K562 (cell line): ENCODE measurements around the gene PHLDB2. TPM values are rescaled to one million over a fixed set of nuclear protein-coding genes. Genes with fewer than 3 reads are reported as not detected.

Experiments
- ATAC-seq: fragments of 200-7000 bp; cut with Tn5 transposase; 3 replicates; pipeline ENCODE4 v1.9.1; 2020; ENCODE audit warnings: moderate library complexity
- BruUV-seq: library from RNA; stranded (reverse); fragments of 400-500 nt; replicated peaks from 2 replicates; lab custom pipeline; 2021; lab: Mats Ljungman, UMichigan
- CTCF ChIA-PET: fragments of 300-600 bp; formaldehyde crosslinking; extraction: SDS; loops from one replicate; lab custom pipeline; 2021; ENCODE audit warnings: low intra/inter-chr PET ratio; lab: Yijun Ruan, JAX
- POLR2A ChIA-PET: fragments of 300-600, 350-650 bp; sonication (Branson Sonifier 250); formaldehyde crosslinking; extraction: SDS; loops from one replicate; lab custom pipeline; 2021; ENCODE audit warnings: antibody characterized with exemption, inconsistent platforms; lab: Yijun Ruan, JAX
- DNase-seq, 4 experiments: peaks; one replicate each; pipeline versions ENCODE4 v3.0.0 to v3.0.0-alpha.2; 2011 to 2018; ENCODE audit warnings: low spot score in 3 of 4, mixed read lengths in 3 of 4; ENCODE audit errors: extremely low read depth in 1 of 4
- FAIRE-seq: peaks from 2 replicates; lab custom pipeline; 2011; peaks lifted over from hg19 to GRCh38; lab: Jason Lieb, UNC
- H2AFZ ChIP-seq: 2 replicates; pipeline ENCODE4 v1.6.0; 2011; ENCODE audit warnings: low read depth, low read length, control low read depth, inconsistent platforms
- H3K27ac ChIP-seq: fragments of 200-600 bp; 3 replicates; pipeline ENCODE4 v1.8.0; 2011; ENCODE audit warnings: low read depth, mild to moderate bottlenecking, control low read depth, inconsistent platforms, low read length, moderate library complexity, mixed read lengths; ENCODE audit errors: extremely low read depth
- H3K27me3 ChIP-seq, 2 experiments: fragments of 300-600 bp in 1 of 2; 2 replicates in 1 of 2; 3 replicates in 1 of 2; pipeline versions ENCODE4 v1.6.0 to v1.8.0; 2011; ENCODE audit warnings: inconsistent platforms in 2 of 2, low read length in 2 of 2, mild to moderate bottlenecking in 1 of 2, mixed read lengths in 1 of 2, moderate library complexity in 1 of 2; ENCODE audit not compliant: control insufficient read depth in 2 of 2, insufficient read depth in 2 of 2
- H3K36me3 ChIP-seq: fragments of 300-600 bp; 3 replicates; pipeline ENCODE4 v1.8.0; 2011; ENCODE audit warnings: mild to moderate bottlenecking, low read length, inconsistent platforms; ENCODE audit not compliant: control insufficient read depth, insufficient read depth
- H3K4me1 ChIP-seq, 2 experiments: fragments of 200-600 bp in 1 of 2; replicated peaks in 1 of 2; 2 replicates in 1 of 2; 3 replicates in 1 of 2; pipeline versions ENCODE4 v1.5.1 to v1.8.0; 2011; ENCODE audit warnings: inconsistent platforms in 2 of 2, low read length in 2 of 2, mild to moderate bottlenecking in 1 of 2, mixed read lengths in 1 of 2, moderate library complexity in 1 of 2; ENCODE audit not compliant: control insufficient read depth in 2 of 2, insufficient read depth in 2 of 2
- H3K4me2 ChIP-seq: 2 replicates; pipeline ENCODE4 v1.6.1; 2011; ENCODE audit warnings: low read length, control low read depth, inconsistent platforms, mixed read lengths; ENCODE audit not compliant: insufficient read depth
- H3K4me3 ChIP-seq: fragments of 200-600 bp; sonication (generic), shearing (Covaris generic); 2 replicates; pipeline ENCODE4 v1.5.1; 2016; ENCODE audit warnings: control low read depth, inconsistent platforms
- H3K79me2 ChIP-seq: fragments of 200-600 bp; 3 replicates; pipeline ENCODE4 v1.8.0; 2011; ENCODE audit warnings: low read length, inconsistent platforms; ENCODE audit not compliant: control insufficient read depth, insufficient read depth
- H3K9ac ChIP-seq, 2 experiments: 2 replicates each; pipeline versions ENCODE4 v1.6.0 to v1.6.1; 2011; ENCODE audit warnings: low read depth in 2 of 2, low read length in 2 of 2, control low read depth in 1 of 2, inconsistent platforms in 1 of 2, mild to moderate bottlenecking in 1 of 2, mixed read lengths in 1 of 2; ENCODE audit not compliant: insufficient read depth in 1 of 2
- H3K9me1 ChIP-seq: one replicate; pipeline ENCODE4 v1.6.0; 2011; ENCODE audit warnings: inconsistent platforms, mild to moderate bottlenecking, low read length, moderate library complexity; ENCODE audit not compliant: control insufficient read depth, insufficient read depth
- H3K9me3 ChIP-seq: replicated peaks from 2 replicates; pipeline ENCODE4 v1.5.1; 2011; ENCODE audit warnings: low read depth, low read length, inconsistent platforms; ENCODE audit not compliant: control insufficient read depth, insufficient read depth
- H4K20me1 ChIP-seq: replicated peaks from 2 replicates; pipeline ENCODE4 v1.6.1; 2011; ENCODE audit warnings: low read length, inconsistent platforms, mixed read lengths; ENCODE audit not compliant: control insufficient read depth, insufficient read depth
- CSDE1 ChIP-seq, 2 experiments: fragments of 450-650 bp; IDR thresholded peaks; 2 replicates each; pipeline ENCODE4 v1.6.1; 2016; ENCODE audit warnings: mild to moderate bottlenecking in 1 of 2
- DLX4 ChIP-seq: fragments of 250-450 bp; sonication (Bioruptor Pico); IDR thresholded peaks from 2 replicates; pipeline ENCODE4 v1.6.1; 2021; ENCODE audit warnings: mild to moderate bottlenecking
- E4F1 ChIP-seq: fragments of 250-450 bp; sonication (Bioruptor Pico); IDR thresholded peaks from 2 replicates; pipeline ENCODE4 v1.5.0; 2021; ENCODE audit warnings: mild to moderate bottlenecking, borderline replicate concordance
- HNRNPH1 ChIP-seq: fragments of 200-400 bp; formaldehyde crosslinking; optimal IDR thresholded peaks from 2 replicates; pipeline ENCODE3; 2017; ENCODE audit warnings: low read depth, mild to moderate bottlenecking, low read length, moderate library complexity
- HSF4 ChIP-seq: fragments of 250-450 bp; sonication (Bioruptor Pico); IDR thresholded peaks from 2 replicates; pipeline ENCODE4 v2.1.2; 2022; ENCODE audit warnings: mild to moderate bottlenecking, moderate library complexity, borderline replicate concordance
- MLLT1 ChIP-seq, 2 experiments: fragments of 450-650 bp; IDR thresholded peaks; 2 replicates each; pipeline ENCODE4 v1.6.1; 2016
- RBBP5 ChIP-seq: fragments of 200-600 bp; sonication (generic); IDR thresholded peaks from 2 replicates; pipeline ENCODE4 v1.6.1; 2012; ENCODE audit warnings: borderline replicate concordance, mild to moderate bottlenecking, low read length, control low read depth, inconsistent platforms; ENCODE audit not compliant: insufficient read depth, poor library complexity, severe bottlenecking
- RERE ChIP-seq: sonication (generic); formaldehyde crosslinking; IDR thresholded peaks from 2 replicates; pipeline ENCODE4 v1.8.0; 2023; ENCODE audit warnings: missing genetic modification reagents, mild to moderate bottlenecking, borderline replicate concordance
- XRCC4 ChIP-seq: IDR thresholded peaks from one replicate; pipeline ENCODE4 v1.6.1; 2011; ENCODE audit not compliant: insufficient read depth, insufficient read length; ENCODE audit errors: extremely low read depth
- ZNF274 ChIP-seq: IDR thresholded peaks from 2 replicates; pipeline ENCODE4 v1.6.1; 2011; ENCODE audit warnings: low read depth, mild to moderate bottlenecking, low read length, moderate library complexity, borderline replicate concordance
- WGBS: fragments of 100-300 bp; shearing (Covaris generic); methylation state at CpG from one replicate; pipeline ENCODE4 v1.1.6; 2016; ENCODE audit warnings: low coverage, mixed read lengths; ENCODE audit not compliant: insufficient coverage; ENCODE audit errors: missing lambda C conversion rate; 5-methylcytosine and 5-hydroxymethylcytosine counted together
- in situ Hi-C: fragments of 300-500 bp; cut with MboI; formaldehyde crosslinking; loops from 4 replicates; pipeline ENCODE4 v1.15.0; 2018; ENCODE audit warnings: inconsistent platforms, mixed read lengths
- intact Hi-C: fragments of 100-400 bp; cut with micrococcal nuclease; formaldehyde crosslinking; loops from 2 replicates; pipeline ENCODE4 v1.14.2; 2022
- polyA plus RNA-seq, 8 experiments: library from polyadenylated mRNA; depleted of rRNA in 4 of 8; stranded (reverse) in 5 of 8; unstranded in 3 of 8; fragments of >200 nt; fragmentation: Nextera tagmentation in 2 of 8; fragmentation: Illumina TruSeq in 1 of 8; extraction: Ambion mirVana in 2 of 8; extraction: Trizol in 1 of 8; gene quantifications; 2 replicates each; pipeline versions ENCODE4 v1.2.1 to v1.2.3, GENCODE V29; 2011 to 2014; ENCODE audit warnings: inconsistent platforms in 1 of 8, missing spikeins in 1 of 8
- total RNA-seq, 7 experiments: library from RNA; depleted of rRNA in 6 of 7; stranded (reverse); fragments of >200 nt in 6 of 7; fragmentation: Illumina TruSeq in 2 of 7; extraction: Trizol in 2 of 7; gene quantifications; 2 replicates each; pipeline versions ENCODE4 v1.2.1 to v1.2.3, GENCODE V29; 2011 to 2021; ENCODE audit warnings: low replicate concordance in 1 of 7
- TF ChIP-seq, protein P1 (sequence below): fragments of 450-650 bp; IDR thresholded peaks from 2 replicates; pipeline ENCODE4 v1.6.1; 2016

The PHLDB2 gene
- total and polyA plus RNA-seq, 9 of the 15 experiments (the other 6 are each of a cell fraction or from before 2014, with no cell fraction given), result 0.04 TPM; not detected in 8

DNA sequence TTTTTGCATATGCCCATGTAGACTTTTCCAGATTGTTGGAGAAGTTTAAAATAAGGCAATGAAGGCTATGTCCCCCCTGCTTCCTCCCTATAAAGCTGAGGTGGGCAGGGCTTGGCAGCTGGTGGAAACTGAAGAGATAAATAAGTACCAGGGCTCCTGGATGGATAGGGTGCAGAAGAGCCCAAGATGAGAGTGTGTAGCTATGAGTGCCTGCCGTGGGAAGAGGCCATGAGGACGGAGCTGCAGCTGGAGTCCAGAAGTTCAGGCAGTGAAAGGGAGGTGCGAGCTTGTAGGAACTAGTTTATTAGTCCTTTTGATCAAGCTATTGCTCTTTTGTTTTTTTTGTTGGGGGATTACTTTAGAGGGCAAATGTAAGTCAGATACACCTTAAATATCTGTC is 52.4 kb downstream of the PHLDB2 start:
- Histone ChIP-seq H3K36me3 (no peaks in the 10 kb centered on the region), H3K4me1 (no peaks in the 10 kb centered on the region), H3K27me3 (no peaks in the 10 kb centered on the region), H3K79me2 (no peaks in the 10 kb centered on the region), H3K9me1 (no peaks in the 10 kb centered on the region), H2AFZ (no peak overlapping the region), H4K20me1 (no peaks in the 10 kb centered on the region), H3K4me2 (no peak overlapping the region), H3K4me3 (no peak overlapping the region), H3K9me3 (no peaks in the 10 kb centered on the region), H3K27ac (no peak overlapping the region), H3K9ac (no peak overlapping the region)
- in situ Hi-C loops, result no loop called here
- no peak for DNase-seq
- POLR2A ChIA-PET, result no interaction called here
- CTCF ChIA-PET, result no interaction called here
- 0% methylated on average over 3 of the region's 3 CpGs for WGBS
- BruUV-seq, result no TSS peak
- no peak for FAIRE-seq
- ATAC-seq, result no peak
- intact Hi-C loops, result no loop called here
- TF ChIP-seq CSDE1 (IDR thresholded peaks at IDR 0.05) (no peak), HNRNPH1 (no peak), RERE (no peak), RBBP5 (no peak), E4F1 (CRISPR knock-in tag) (no peak), ZNF274 (no peak), HSF4 (CRISPR knock-in tag) (no peak), MLLT1 (IDR thresholded peaks at IDR 0.05) (no peak), DLX4 (CRISPR knock-in tag) (no peak), XRCC4 (no peak)
- TF ChIP-seq, protein P1, sequence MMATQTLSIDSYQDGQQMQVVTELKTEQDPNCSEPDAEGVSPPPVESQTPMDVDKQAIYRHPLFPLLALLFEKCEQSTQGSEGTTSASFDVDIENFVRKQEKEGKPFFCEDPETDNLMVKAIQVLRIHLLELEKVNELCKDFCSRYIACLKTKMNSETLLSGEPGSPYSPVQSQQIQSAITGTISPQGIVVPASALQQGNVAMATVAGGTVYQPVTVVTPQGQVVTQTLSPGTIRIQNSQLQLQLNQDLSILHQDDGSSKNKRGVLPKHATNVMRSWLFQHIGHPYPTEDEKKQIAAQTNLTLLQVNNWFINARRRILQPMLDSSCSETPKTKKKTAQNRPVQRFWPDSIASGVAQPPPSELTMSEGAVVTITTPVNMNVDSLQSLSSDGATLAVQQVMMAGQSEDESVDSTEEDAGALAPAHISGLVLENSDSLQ, result no peak
